OCI-M2 (cell line): Measurements from ENCODE around the gene CACNA1C.

Experiments used
- DNase-seq: peaks from one replicate; lab custom pipeline; 2025; ENCODE audit not compliant: unreplicated experiment; lab: John Stamatoyannopoulos, UW

Gene CACNA1C

GRCh38 chr12:2192231-2192630 is 139.4 kb downstream of the CACNA1C start:
- DNase-seq: no peak

DNA sequence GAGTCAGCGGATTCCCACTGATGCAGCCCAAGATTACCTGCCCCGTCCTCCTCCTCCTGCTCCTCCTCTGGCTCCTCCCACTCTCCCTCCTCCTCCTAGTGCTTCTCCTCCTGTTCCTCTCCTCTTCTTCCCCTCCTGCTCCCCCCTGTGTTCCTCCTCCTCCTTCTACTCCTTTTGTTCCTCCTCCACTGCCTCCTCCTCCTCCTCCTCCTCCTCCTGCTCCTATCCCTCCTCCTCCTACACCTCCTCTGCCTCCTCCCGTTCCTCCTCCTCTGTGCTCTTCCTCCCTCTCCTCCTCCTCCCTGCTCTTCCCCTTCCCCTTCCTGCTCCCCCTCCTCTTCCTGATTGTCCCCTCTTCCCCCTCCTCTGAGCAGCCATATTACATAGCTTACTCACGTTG is 141.3 kb downstream of the CACNA1C start:
- no peak for DNase-seq

DNA sequence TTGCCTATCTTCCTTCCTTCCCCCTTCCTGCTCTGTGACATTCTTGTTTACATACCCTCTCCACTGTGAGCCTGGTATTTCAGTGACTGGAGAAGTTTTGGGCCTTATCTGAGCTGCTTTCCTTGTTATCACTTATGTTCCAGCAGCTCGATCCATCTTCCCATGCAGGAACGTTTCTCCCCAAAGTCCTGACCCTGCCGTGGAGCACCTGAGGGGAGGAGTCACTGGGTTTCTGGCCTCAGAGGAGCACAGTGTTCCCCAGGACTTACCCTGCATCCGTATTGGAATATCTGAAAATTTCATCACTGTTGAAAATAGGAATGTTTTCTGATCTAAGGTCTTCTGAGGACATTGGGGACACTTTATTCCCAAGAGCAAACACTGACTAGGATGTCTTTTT is 141.8 kb downstream of the CACNA1C start:
- no peak for DNase-seq

GRCh38 chr12:2195085-2195484 is 142.3 kb downstream of the CACNA1C start:
- DNase-seq: no peak

GRCh38 chr12:2198005-2198501 is 145.3 kb downstream of the CACNA1C start:
- DNase-seq: no peak

- no peak for DNase-seq
Measured at GRCh38 chr12:2198542-2198941, 145.8 kb downstream of the CACNA1C start.

GRCh38 chr12:2205996-2206395 is 153.2 kb downstream of the CACNA1C start:
- no peak for DNase-seq

DNA sequence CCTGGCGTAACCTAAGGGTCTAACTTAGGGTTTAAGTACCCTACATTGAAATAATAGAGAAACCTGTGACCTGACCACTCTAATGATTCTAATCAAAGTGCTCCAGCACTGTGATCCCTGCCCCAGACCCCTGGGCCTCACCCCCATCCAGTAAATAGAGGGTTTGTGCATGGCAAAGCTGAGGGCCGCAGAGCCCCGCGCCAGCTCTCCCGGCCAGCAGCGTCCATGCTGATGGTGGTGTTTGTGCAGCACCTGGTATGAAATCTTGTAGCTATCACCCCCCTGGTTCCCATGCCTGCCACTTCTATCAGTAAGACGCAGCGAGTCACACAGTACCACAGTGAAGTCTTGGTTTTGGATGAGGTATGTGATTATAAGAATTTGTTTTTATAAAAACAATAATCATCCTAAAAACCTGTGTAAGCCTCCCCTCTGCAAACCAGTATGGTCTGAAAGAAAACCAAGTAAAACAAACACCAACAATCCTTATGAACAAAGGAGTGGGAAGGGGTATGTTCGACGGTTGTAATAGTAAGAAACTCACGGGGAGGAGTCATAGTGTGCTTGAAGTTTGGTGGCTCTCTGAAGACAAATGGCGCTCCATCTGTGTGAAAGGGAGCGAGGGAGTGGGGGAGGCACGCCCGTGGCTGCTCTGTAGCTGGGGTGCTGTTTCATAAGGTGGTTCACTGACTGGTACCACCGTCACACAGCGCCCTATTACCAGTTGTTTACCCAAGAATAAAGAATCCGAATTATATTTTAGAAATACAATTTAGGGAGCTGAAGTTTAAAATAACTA is 156.2 kb downstream of the CACNA1C start:
- no peak for DNase-seq

DNA sequence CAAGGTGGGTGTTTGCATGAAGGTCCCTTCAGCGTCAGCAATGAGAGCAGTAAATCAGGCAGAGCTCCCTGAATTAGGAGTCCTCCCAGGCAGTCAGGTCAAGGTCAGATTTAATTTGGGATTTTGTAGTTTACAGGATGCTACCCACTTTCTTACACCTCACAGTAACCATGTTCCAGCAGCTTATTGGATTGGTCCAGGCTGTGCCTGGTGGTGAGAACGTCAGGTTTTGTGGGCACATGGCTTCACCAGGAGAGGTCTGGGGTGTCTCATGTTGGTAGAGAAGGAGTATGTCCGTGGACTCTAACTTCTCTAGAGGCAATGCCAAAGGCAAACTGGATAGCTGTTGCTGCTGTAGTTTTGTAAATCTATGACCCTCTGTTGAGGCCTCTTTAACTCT is 158.3 kb downstream of the CACNA1C start:
- DNase-seq: no peak

DNA sequence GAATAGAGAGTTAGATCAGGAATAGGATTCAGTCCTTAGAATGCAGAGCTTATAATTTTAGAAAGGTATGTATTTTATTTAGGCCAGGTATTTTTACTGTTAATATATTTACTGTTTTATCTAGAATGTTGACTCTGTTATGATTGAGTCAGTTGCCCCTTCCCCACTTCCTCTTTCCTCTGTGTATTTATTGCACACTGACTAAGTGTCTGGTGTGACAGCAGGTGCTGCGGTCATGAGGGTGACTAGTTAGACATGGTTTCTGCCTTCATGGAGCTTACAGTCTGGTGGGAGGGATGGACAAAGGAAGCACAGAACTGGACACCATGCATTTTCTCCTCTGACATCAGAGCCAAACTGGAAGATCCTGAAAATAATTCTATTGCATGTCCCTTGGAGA is 159.8 kb downstream of the CACNA1C start:
- DNase-seq: no peak

DNA sequence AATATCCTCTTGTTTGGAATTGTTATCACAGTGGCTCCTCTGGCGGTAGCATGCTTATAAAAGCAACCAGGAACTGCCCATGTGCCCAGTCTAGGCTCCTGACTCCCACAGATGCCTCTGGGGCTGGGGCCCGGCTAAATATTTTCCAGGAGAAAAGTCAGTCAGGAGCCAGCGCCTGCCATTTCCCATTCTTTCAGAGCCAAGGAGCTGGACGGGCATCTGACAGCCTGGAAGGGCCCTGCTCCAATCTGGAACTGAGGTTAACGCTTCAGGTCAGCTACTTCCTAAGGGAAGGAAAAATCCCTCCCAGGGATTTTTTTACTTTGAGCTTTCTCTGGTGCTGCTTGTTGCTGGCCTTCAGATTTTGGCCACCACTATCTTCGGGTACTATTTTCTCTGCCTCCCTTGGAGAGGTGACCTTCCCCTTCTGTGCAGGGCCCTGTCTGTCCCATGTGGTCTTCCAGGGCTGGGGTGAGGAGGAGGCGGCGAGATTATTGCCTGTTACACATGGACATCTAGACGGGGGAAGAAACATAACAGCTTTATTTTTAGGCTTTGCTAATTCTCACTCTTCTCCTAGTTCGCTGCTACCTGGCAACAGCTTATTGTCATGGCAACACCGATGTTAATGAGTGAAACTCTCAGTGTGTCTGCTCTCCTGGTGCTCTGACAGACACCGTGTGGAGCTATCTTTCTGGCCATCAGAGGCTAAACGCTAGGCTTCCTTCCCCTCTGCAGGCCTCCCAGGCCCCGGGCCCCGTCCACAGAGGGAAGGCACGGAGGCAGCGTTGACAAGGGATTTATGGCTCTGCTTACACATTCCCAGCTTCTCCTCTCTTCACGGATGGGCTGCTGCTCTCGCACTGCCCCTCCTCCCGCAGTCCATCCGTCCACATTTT is 160.4 kb downstream of the CACNA1C start:
- DNase-seq: no peak

GRCh38 chr12:2214411-2214810 is 161.6 kb downstream of the CACNA1C start:
- DNase-seq: no peak

DNA sequence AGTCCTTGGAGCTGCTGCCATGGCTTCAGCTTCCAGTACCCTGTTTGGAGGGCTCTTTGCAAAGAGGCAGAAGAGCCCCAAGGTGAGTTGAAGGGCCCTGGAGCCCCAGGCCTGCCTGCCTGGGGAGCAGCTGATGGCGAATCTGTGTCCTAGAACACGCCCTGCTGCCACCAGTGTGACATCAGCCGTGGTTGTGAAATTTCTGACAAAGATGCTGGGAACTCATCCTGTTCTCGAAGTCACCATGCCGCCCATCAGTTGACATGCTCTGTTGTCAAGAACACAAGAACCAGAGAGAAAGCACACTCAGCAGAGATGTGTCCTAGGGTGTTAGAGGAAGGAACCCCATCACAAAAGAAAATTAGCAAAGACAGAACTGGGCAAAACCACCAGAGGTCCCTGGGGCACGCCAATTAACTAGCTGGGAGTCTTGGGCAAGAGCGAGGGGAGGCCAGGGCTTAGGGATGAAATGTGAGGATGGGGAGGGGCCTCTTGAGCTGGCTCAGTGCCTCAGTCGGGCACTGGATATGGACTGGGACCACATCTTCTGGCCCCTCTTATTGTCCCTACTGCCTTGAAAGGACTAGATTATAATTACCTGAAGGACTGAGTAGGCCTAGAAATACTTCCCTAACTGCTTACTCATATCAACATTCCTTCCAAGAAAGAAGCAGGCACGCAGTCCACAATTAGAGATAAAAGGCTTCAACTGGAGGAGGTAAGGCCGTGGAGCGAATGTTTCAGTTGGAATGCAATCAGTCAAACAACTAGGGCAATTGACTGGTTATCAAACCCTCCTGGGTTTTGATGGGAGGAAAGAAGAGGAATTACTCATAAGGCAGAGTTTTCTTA is 163.1 kb downstream of the CACNA1C start:
- DNase-seq: no peak

DNA sequence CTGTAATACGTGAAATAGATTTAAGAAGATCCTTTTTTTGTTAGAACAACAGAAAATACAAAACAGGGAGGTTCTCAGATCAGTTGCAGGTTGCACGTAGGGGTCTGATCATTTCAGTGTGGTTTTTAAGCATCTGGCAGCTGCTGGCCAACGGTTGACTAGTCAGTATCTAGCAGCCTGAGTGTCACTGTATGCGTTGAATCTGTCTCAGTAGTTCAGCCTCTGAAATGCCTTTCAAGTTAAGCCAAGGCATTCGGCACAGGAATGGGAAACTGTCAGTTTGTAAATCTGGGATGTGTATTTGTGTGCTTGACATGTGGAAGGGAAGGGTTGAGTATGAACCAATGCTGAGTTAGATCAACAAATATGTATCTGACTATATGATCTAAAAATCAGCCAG is 165.9 kb downstream of the CACNA1C start:
- no peak for DNase-seq

DNA sequence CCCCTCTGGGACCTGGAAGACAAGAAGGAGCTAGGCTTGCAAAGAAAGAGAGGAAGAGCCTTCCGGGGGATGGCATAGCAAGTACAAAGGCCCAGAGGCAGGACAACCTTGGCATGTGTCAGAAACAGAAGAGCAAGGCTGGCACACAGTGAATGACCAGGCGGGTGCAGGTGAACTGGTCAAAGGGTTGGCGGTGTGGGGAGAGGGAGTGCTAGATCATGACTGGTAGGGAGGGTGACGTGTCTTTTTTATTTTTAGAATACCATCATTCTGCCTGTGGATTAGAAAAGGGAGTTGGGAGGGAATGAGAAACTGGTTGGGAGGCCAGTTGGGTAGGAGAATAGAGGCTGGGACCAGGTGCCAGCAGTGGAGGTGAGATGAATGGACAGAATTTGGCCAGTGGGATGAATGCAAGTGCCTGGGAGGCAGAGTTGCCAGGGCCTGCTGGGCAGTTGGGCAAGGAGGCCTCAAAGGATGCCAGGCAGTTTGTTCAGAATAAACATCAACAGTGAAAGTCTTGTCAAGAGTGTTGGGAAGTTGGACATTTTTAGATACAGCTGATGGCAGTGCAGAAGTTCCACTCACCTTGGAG is 168.3 kb downstream of the CACNA1C start:
- no peak for DNase-seq

- DNase-seq: no peak
Measured at GRCh38 chr12:2222691-2223090, 169.9 kb downstream of the CACNA1C start.

DNA sequence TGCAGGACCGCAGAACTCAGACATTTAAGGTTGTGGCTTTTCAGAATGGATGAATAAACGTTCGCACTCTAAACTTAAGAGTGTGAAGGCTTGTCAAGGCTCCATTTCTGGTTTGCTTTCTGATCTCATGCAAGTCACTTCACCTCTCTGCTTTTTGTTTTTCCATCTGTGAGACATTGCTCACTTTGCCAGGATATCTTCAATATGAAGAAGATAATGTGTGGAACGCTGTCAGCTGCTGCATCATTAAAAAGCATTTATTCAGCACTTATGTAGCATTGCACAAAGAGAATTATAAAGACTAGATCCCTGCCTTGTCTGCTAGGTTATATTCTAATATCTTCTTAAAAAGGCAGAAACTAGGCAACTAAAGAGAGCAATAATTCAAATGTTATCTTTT is 172.2 kb downstream of the CACNA1C start:
- DNase-seq: no peak

DNA sequence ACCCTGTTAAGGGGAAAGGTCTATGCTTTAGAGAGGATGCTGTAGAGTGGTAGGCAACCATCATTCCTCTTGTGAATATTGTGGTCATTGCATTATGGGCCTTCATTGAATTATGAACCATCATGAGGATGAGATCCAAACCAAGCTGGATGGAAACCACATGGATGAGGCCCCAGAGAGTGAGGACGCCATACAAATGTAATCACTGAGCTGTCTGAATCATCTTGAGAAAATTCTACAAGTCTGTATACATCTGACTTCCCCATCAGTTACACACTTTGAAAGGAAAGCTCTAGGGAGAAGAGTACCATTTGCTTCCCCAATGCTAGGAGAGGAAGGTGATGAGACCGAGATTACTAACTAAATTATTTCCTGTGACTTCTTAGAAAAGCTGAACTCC is 172.9 kb downstream of the CACNA1C start:
- DNase-seq: no peak

DNA sequence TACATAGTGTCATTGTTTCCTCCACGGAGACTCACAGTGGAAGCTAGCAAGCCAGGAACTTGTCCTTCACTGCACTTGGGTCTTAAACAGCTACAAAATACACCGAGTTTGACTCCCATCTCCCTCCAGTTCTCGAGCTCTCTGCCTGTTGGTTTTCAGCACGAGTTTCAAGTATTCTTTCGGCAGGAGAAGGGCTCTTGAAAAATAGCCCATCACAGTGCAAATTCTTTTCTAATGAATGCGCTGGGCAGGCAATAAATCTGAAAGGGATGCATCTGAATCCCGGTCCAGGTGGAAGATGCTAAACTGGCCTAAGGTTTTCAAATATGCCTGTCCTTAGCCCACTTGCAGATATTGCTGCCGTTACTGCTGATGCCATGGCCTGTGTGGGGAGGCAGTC is 173.9 kb downstream of the CACNA1C start:
- no peak for DNase-seq

DNA sequence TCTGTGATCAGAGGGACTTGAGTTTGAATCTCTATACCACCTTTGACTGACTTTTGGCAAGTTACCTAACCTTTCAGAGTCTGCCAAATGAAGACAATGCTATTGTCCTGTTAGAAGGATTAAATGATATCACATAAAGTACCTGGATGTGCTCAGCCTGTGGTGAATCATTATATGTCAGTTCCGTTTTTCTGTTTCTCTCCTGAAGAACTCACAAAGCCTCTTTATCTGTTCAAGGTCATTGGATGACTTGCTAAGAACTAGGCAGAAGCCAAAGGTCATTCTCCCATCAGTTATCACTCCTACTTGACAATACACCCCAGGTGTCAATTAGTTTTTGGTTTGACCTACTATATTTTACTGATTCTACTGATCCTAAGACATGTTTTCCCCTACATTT is 174.6 kb downstream of the CACNA1C start:
- no peak for DNase-seq

- DNase-seq: no peak
Measured at GRCh38 chr12:2228535-2228934, 175.7 kb downstream of the CACNA1C start.
